CD14-positive monocyte (primary cell): ENCODE data around the gene MYO15B. TPM values are rescaled to one million over a fixed set of nuclear protein-coding genes. Genes with fewer than 3 reads are reported as not detected.

Experiments used
- DNase-seq, 3 donors: peaks; one replicate each; pipeline ENCODE4 v3.0.0-alpha.2; 2011 to 2022
- H2AFZ ChIP-seq: 2 replicates; pipeline ENCODE4 v1.6.0; 2012; ENCODE audit warnings: mild to moderate bottlenecking, low read depth, low read length, inconsistent platforms; ENCODE audit not compliant: insufficient read depth, poor library complexity, severe bottlenecking
- H3K27ac ChIP-seq, 2 donors: 1 replicate in 1 of 2; 2 replicates in 1 of 2; pipeline ENCODE4 v1.5.1; 2012 to 2013; ENCODE audit warnings: low read length in 2 of 2, control low read depth in 1 of 2, inconsistent platforms in 1 of 2, low read depth in 1 of 2, mild to moderate bottlenecking in 1 of 2
- H3K27me3 ChIP-seq, 2 donors: one replicate each; pipeline versions ENCODE4 v1.6.0 to v1.6.1; 2011 to 2013; ENCODE audit warnings: low read length in 2 of 2; ENCODE audit not compliant: control insufficient read depth in 2 of 2, insufficient read depth in 2 of 2
- H3K36me3 ChIP-seq, 2 donors: replicated peaks in 1 of 2; 1 replicate in 1 of 2; 2 replicates in 1 of 2; pipeline versions ENCODE4 v1.5.1 to v1.6.1; 2012 to 2013; ENCODE audit warnings: low read length in 2 of 2, control low read depth in 1 of 2, inconsistent platforms in 1 of 2, mild to moderate bottlenecking in 1 of 2; ENCODE audit not compliant: insufficient read depth in 2 of 2, control insufficient read depth in 1 of 2
- H3K4me1 ChIP-seq, 2 donors: 1 replicate in 1 of 2; 2 replicates in 1 of 2; pipeline versions ENCODE4 v1.5.1 to v1.6.1; 2012 to 2013; ENCODE audit warnings: low read length in 2 of 2, control low read depth in 1 of 2, inconsistent platforms in 1 of 2, mild to moderate bottlenecking in 1 of 2, moderate library complexity in 1 of 2; ENCODE audit not compliant: insufficient read depth in 2 of 2, control insufficient read depth in 1 of 2
- H3K4me2 ChIP-seq: replicated peaks from 2 replicates; pipeline ENCODE3; 2012; ENCODE audit warnings: low read length, moderate library complexity, mild to moderate bottlenecking; ENCODE audit not compliant: poor library complexity, severe bottlenecking; ENCODE audit errors: extremely low read depth
- H3K4me3 ChIP-seq, 3 experiments: fragments of 200-600 bp in 1 of 3; sonication (generic) in 1 of 3; replicated peaks in 1 of 3; 1 replicate in 2 of 3; 2 replicates in 1 of 3; pipeline ENCODE4 v1.5.1; 2011 to 2013; ENCODE audit warnings: low read length in 3 of 3, mild to moderate bottlenecking in 3 of 3, control low read depth in 2 of 3, low read depth in 2 of 3, inconsistent platforms in 1 of 3, moderate library complexity in 1 of 3
- H3K79me2 ChIP-seq: 2 replicates; pipeline ENCODE4 v1.6.0; 2012; ENCODE audit warnings: mild to moderate bottlenecking, control low read depth, inconsistent platforms, low read length, moderate library complexity; ENCODE audit not compliant: insufficient read depth
- H3K9ac ChIP-seq: 2 replicates; pipeline ENCODE4 v1.6.0; 2017; ENCODE audit warnings: low read length, mild to moderate bottlenecking; ENCODE audit not compliant: insufficient read depth, poor library complexity, severe bottlenecking
- H3K9me3 ChIP-seq, 2 donors: replicated peaks in 1 of 2; 1 replicate in 1 of 2; 2 replicates in 1 of 2; pipeline versions ENCODE4 v1.5.1 to v1.6.1; 2012 to 2013; ENCODE audit warnings: low read length in 2 of 2, control low read depth in 1 of 2; ENCODE audit not compliant: control insufficient read depth in 1 of 2, insufficient read depth in 1 of 2
- H4K20me1 ChIP-seq: 2 replicates; pipeline ENCODE4 v1.6.0; 2012; ENCODE audit warnings: mild to moderate bottlenecking, low read length, control low read depth, moderate library complexity; ENCODE audit not compliant: insufficient read depth
- H3K27ac Mint-ChIP-seq, 7 donors: one replicate each; pipeline ENCODE4 v1.8.0; 2020; ENCODE audit warnings: mild to moderate bottlenecking in 7 of 7, mixed read lengths in 7 of 7, moderate library complexity in 6 of 7, inconsistent platforms in 2 of 7
- H3K27me3 Mint-ChIP-seq, 3 donors: one replicate each; pipeline ENCODE4 v1.8.0; 2021 to 2022; ENCODE audit warnings: low read depth in 3 of 3, mild to moderate bottlenecking in 3 of 3, mixed read lengths in 3 of 3, moderate library complexity in 3 of 3, inconsistent platforms in 1 of 3
- H3K36me3 Mint-ChIP-seq, 2 donors: one replicate each; pipeline ENCODE4 v1.8.0; 2020; ENCODE audit warnings: mixed read lengths in 2 of 2, inconsistent platforms in 1 of 2, mild to moderate bottlenecking in 1 of 2
- H3K4me1 Mint-ChIP-seq: one replicate; pipeline ENCODE4 v1.8.0; 2020; ENCODE audit warnings: mild to moderate bottlenecking, mixed read lengths
- H3K4me3 Mint-ChIP-seq, 2 donors: one replicate each; pipeline ENCODE4 v1.8.0; 2020; ENCODE audit warnings: mild to moderate bottlenecking in 2 of 2, mixed read lengths in 2 of 2, moderate library complexity in 1 of 2
- H3K9me3 Mint-ChIP-seq, 7 donors: one replicate each; pipeline ENCODE4 v1.8.0; 2020 to 2022; ENCODE audit warnings: mixed read lengths in 7 of 7, mild to moderate bottlenecking in 6 of 7, moderate library complexity in 6 of 7, inconsistent platforms in 2 of 7
- WGBS: methylation state at CpG from one replicate; pipeline ENCODE4 v1.1.5; 2013; ENCODE audit warnings: missing lambda C conversion rate; ENCODE audit not compliant: insufficient coverage; 5-methylcytosine and 5-hydroxymethylcytosine counted together
- intact Hi-C, 2 donors: fragments of 100-400 bp; cut with micrococcal nuclease; formaldehyde crosslinking; loops; one replicate each; pipeline versions ENCODE4 v1.15.0 to v1.15.1; 2023
- polyA plus RNA-seq, 3 donors: library from polyadenylated mRNA; depleted of rRNA in 1 of 3; unstranded in 2 of 3; stranded (reverse) in 1 of 3; fragments of 300-500 nt in 2 of 3; fragments of >200 nt in 1 of 3; fragmentation: Illumina TruSeq in 2 of 3; gene quantifications; 1 replicate in 2 of 3; 2 replicates in 1 of 3; pipeline ENCODE4 v1.2.3, GENCODE V29; 2012 to 2021
- TF ChIP-seq, protein P1 (sequence below): fragments of 200-600 bp; IDR thresholded peaks from one replicate; pipeline ENCODE4 v1.8.0; 2022; ENCODE audit warnings: antibody characterized with exemption, mild to moderate bottlenecking

Gene MYO15B
- polyA plus RNA-seq, 3 donors: 0.17 to 596 (median 0.62) TPM

GRCh38 chr17:75552425-75553294 lies 34.9 kb upstream of the MYO15B start:
- no peaks in the 10 kb centered on the region for H3K9me3 ChIP-seq
- H3K9ac ChIP-seq: no peak overlapping the region
- Mint-ChIP-seq H3K9me3 (peaks cover 0 to 4% (median 0%) of the 10 kb centered on the region in 7 donors), H3K36me3 (no peaks in the 10 kb centered on the region), H3K4me1 (no peaks in the 10 kb centered on the region), H3K4me3 (no peak overlapping the region), H3K27ac (no peak overlapping the region), H3K27me3 (peaks cover 0 to 2% (median 0%) of the 10 kb centered on the region in 3 donors)
- no peaks in the 10 kb centered on the region for H3K36me3 ChIP-seq
- H4K20me1 ChIP-seq: no peaks in the 10 kb centered on the region
- no peak overlapping the region for H2AFZ ChIP-seq
- no peaks in the 10 kb centered on the region for H3K79me2 ChIP-seq
- H3K4me3 ChIP-seq: no peak overlapping the region
- 93% methylated on average over 8 of the region's 14 CpGs for WGBS
- intact Hi-C loops: no loop called here
- H3K4me1 ChIP-seq: no peaks in the 10 kb centered on the region
- TF ChIP-seq, protein P1, sequence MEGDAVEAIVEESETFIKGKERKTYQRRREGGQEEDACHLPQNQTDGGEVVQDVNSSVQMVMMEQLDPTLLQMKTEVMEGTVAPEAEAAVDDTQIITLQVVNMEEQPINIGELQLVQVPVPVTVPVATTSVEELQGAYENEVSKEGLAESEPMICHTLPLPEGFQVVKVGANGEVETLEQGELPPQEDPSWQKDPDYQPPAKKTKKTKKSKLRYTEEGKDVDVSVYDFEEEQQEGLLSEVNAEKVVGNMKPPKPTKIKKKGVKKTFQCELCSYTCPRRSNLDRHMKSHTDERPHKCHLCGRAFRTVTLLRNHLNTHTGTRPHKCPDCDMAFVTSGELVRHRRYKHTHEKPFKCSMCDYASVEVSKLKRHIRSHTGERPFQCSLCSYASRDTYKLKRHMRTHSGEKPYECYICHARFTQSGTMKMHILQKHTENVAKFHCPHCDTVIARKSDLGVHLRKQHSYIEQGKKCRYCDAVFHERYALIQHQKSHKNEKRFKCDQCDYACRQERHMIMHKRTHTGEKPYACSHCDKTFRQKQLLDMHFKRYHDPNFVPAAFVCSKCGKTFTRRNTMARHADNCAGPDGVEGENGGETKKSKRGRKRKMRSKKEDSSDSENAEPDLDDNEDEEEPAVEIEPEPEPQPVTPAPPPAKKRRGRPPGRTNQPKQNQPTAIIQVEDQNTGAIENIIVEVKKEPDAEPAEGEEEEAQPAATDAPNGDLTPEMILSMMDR: no peak
- no peaks in the 10 kb centered on the region for H3K27me3 ChIP-seq
- H3K4me2 ChIP-seq: no peak overlapping the region
- H3K27ac ChIP-seq: no peak overlapping the region
- DNase-seq: no peak

DNA sequence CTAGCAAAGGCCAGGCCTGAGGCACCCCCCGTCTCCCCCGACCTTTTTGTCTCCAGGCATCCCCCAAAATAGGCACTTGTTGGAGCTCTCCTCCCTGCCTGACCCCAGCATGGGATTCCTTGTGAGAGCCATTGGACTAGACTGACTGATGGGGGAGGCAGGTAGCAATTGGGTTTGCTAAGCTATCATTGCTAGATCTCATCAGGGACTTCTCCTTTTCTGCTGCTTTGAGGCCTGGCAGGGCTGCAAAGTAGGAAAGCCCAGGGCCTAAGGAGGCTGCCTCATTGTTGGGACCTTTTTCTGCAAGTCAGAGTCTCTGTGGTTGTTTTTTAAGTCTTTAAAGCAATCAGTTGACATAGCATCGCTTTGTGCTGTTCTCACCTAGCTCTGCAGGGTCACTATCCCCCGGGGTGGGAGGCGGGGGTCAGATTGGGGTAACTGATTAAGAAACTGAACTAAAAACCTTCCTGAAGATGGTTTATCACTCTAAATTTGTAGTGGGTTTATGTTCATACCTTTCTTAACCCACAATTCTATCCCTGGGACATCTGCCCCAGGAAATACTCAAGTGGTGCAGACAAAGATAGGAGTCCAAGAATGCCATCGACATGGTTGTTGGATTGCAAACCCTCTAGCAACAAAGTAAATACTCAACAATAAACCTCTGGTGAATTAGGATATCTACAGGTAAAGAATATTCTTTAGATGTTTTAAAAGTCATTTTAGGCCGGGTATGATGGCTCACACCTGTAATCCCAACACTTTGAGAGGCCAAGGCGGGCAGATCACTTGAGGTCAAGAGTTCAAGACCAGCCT lies 34.1 kb upstream of the MYO15B start:
- Histone ChIP-seq H4K20me1 (no peaks in the 10 kb centered on the region), H3K79me2 (no peaks in the 10 kb centered on the region), H3K4me1 (no peaks in the 10 kb centered on the region), H3K27ac (no peak overlapping the region), H3K9ac (no peak overlapping the region), H3K4me3 (no peak overlapping the region), H3K36me3 (no peaks in the 10 kb centered on the region), H3K9me3 (no peaks in the 10 kb centered on the region), H2AFZ (no peak overlapping the region), H3K27me3 (no peaks in the 10 kb centered on the region), H3K4me2 (no peak overlapping the region)
- no peak for DNase-seq
- intact Hi-C loops: no loop called here
- Mint-ChIP-seq H3K27me3 (peaks cover 0 to 2% (median 0%) of the 10 kb centered on the region in 3 donors), H3K4me3 (no peak overlapping the region), H3K9me3 (peaks cover 0 to 4% (median 0%) of the 10 kb centered on the region in 7 donors), H3K4me1 (no peaks in the 10 kb centered on the region), H3K36me3 (no peaks in the 10 kb centered on the region), H3K27ac (peak overlapping the region in 2 of 7 donors; percentile 9 to 60)
- TF ChIP-seq, protein P1: no peak
- WGBS: no CpG with 5 or more reads among the region's 8 CpGs
